Hematopoietic multipotent progenitor cell treated with erythropoietin and hydrocortisone succinate and interleukin-3 and kit ligand, for 17 days (in vitro differentiated cells): ENCODE data around the gene TRIO.

Experiments used
- DNase-seq: peaks from one replicate; pipeline ENCODE4 v3.0.0-alpha.2; 2015; ENCODE audit warnings: low spot score

TRIO gene

DNA sequence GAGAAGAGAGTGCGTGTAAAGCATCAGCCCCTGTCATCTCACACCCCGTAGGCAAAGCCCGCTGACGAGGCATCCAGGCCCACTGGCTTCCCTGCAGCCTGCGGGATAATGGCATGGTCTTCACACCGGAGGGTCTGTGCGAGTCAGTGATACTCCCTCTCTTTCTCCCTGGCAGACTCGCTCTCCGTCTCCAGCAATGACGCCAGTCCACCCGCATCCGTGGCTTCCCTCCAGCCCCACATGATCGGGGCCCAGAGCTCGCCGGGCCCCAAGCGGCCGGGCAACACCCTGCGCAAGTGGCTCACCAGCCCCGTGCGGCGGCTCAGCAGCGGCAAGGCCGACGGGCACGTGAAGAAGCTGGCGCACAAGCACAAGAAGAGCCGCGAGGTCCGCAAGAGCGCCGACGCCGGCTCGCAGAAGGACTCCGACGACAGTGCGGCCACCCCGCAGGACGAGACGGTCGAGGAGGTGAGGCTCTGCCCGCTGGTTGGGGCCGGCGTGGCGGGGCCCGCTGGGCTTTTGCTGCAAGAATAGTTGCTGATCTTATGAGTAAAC is 317.8 kb downstream of the TRIO start:
- DNase-seq, result no peak

DNA sequence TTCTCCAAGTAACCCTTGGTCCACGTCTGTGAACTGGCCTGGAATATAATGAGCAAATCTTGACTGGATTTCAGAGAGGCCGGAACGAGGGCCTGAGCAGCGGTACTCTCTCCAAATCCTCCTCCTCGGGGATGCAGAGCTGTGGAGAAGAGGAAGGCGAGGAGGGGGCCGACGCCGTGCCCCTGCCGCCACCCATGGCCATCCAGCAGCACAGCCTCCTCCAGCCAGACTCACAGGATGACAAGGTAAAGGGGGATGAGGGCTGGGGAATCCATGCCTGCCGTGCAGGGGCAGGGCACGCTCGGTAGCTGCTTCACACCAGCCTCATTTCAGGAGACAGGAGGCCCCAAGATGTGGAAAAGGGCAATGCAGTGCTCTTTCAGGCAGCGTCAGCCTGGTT is 319.5 kb downstream of the TRIO start:
- no peak for DNase-seq

DNA sequence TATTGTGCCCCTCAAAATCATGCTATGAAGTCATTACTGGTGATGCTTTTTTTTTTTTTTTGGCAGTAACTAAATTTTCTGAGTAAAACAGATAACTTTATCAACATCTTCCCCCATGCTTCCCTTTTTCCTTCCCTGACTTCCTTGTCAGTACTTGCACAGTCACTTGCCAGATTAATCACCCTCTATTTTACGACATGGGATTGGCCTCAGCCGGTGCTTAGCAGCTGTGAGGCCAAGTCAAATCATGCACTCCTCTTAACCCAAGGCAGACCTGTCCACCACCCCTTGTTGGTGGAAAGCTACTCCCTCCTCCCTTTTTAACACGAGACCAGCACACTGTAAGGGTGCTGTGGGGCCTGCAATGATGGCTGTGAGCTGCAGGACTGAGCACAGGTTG is 320.5 kb downstream of the TRIO start:
- DNase-seq, result peak; percentile 10

DNA sequence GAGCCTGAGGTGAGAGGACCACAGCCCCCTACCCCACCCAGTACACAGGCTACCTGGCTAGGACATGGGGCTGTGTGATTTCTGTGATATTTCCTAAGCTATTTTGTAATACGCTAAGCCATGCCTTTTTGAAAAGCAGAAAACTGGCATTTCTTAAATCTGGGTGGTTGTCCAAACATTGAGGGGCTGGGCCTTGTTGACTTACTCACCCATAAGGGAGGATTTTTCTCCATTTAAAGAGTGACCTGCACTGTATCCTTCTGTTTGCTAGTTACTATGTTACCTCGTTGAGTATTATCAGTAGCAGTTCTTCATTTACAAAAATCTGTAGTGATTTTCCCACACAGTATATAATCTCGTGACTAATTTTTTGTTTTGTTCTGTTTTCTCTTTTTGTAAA is 321.0 kb downstream of the TRIO start:
- DNase-seq, result no peak

DNA sequence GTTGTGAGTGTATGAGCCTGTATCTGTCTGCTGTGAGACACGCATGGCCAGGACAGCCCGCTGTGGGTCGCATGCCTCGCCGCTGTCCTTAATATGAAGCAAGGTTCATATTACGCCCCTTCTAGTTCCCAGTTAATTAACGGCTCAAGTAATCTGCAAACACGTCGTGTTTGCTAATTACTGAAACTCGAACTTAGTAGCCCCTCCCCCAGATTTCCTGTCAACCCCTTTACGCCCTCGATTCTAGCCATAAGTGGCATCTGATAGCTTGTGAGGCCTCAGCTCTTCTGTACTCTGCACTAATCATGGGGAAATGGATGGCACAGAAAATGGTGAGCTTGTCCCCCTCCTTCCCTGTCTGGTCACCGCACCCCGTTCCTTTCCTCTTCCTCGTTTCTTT is 321.5 kb downstream of the TRIO start:
- DNase-seq, result no peak

DNA sequence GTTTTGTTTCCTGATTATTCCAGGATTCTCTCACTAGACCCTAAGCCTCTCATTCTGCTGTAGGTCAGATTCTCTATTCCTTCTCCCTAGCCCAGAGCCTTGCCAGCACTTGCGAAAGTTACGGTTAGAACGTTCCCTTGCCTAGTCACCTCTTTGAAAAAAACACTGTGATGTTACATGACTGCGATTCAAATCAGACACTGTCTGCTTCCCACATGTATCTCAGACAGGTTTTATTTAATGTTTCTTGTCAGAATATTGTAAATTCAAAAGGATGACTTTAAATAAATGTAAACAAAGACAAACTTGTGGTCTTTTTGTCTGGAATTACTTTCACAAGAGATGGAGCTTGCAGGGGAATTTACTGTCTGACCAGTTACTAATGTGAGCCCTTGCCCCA is 322.0 kb downstream of the TRIO start:
- DNase-seq, result no peak

DNA sequence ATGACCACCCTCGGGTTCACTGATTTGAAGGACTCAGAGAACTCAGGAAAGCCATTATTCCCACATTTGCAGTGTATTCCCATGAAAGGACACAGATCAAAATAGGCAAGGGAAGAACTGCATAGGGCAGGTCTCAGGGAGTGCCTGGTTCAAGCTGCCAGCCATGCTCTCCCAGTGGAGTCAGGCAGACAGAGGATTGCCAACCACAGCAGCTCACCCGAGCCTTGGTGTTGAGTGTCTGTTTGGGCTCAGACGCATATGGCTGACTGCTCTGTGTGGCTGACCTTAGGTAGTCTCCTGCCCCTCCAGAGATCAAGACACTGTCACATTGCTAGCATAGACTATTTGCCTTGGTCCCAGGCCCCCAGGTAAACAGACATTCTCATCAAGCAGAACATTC is 322.6 kb downstream of the TRIO start:
- DNase-seq, result no peak

DNA sequence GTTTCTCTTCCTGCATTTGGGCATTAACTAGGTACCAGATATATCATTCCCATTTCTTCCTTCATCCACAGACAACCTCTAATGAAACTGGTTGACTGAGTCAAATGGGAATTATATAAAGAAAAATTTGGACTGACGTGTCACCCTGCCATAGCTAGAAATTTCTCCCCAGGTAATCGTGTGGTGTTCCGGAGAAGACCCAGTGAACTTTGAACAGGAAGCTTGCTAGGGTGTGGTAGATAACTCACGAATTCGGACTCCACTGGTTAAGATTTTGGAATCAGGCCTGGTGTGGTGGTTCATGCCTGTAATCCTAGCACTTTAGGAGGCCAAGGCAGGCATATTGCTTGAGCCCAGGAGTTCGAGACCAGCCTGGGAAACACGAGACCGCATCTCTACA is 324.1 kb downstream of the TRIO start:
- no peak for DNase-seq

DNA sequence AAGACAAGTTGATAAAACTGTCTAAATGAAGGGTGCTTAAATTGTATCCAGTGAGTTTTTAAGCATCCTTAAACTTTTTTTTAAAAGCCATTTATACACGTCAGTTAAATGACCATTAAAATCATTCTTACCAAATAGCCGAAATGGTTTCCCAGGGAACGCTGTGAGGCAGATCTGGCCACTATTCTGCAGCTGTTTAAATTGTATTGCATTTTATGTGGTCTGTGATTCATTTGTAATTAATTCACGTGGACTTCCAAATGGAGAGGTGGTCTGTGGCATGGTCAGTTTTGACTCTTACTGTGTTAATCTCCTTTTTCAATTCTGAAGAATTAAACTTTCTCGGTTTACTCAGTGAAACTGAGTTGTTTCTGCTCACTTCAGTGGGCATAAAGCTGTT is 324.7 kb downstream of the TRIO start:
- no peak for DNase-seq

DNA sequence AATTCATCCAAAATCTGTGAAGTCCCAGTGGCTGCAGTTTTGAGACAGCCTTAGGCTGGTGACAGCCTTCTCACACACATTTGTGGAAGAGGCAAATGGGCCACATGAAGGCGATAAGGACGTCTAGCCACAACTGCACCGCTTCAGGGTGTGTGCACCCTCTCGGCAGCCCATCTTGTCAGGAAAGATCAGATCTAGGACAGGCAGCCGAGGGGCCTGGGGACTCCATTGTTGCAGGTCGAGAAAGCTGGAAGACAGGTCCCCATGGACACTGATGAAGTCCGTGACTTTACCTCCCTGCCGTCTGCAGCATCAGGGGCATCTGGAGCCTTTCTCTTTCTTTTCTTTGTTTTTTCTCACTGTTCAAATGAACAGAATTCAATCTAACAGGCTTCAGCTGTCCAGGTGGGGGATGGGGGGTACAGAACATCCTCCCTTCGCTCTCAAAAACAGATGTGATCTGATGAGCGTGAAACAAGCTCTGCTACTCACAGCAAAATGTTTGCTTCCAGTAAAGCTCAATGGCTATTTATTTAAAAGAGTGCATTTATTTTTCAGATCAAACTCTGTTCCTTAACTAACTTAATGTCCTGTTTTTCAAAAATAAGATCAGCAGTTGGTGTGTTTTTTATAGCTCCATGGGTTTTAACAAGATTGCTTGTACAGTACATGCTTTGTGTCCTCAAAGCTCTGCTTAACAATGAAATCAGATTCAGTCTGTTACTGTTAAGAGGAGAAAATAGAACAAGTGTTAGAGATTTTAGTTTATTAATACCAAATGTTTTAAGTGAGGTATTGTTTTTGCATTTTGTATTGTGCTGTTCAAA is 326.6 kb downstream of the TRIO start:
- no peak for DNase-seq

DNA sequence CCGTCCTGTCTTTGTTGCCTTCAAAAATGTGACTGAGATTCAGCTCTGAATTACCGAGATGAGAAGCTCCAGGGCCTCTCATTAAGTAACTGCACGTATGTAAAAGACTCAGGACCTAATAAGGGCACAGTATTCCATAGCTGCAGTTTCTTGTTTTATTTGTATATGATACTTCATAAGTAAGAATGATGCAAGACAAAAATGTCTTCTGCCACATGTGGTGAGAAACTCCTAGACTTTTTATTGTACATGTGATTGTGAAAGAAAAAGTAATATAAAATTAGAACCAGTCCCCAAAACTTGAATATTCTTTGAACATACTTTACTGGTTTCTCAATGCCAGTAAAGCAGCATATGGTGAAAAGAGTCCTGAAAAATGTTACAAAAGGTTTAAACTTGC is 328.4 kb downstream of the TRIO start:
- no peak for DNase-seq

DNA sequence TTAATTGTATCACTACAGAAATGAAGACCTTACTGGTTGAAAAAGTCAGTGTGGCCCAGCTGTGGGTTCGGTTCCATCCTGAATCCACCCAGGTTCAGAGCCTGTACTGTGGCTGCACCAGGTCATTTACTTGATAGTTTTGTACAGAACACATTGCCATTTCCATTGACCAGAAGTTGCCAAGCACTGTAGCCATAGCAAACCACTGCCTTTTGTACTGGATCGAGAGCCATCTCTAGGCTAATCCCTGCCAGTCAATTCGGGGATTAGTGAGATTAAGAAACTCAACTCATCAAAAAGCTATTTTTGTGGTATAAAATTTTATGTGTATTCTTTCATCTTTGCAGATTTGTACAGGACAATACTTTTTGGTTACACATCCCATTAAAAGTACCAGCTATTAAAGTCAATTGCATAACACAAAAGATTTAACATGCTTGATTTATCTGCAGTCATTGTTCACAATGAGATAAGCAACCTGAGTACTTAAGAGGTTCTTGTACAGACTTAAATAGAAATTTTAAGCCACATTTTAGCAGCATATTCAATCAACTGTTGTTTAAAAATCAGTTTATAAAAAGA is 329.9 kb downstream of the TRIO start:
- DNase-seq, result no peak

DNA sequence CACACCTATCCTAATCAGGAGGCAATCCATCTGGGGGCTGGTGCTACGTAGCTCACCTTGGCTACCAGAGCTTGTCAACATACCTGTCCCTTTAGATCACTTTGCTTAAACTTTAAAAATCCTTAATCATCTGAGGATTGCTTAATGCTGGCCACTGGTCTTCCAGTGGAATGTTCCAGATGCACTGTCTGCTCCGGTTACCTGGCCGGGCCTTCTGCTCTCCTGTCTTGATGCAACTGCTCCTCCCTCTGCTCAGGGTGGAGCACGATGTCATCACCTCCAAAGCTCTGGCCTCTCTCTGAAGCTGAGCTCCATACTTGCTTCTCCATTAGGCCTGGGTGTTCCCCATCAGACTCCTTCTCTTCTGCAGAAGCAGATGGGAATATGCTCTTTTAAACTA is 331.9 kb downstream of the TRIO start:
- DNase-seq, result no peak

DNA sequence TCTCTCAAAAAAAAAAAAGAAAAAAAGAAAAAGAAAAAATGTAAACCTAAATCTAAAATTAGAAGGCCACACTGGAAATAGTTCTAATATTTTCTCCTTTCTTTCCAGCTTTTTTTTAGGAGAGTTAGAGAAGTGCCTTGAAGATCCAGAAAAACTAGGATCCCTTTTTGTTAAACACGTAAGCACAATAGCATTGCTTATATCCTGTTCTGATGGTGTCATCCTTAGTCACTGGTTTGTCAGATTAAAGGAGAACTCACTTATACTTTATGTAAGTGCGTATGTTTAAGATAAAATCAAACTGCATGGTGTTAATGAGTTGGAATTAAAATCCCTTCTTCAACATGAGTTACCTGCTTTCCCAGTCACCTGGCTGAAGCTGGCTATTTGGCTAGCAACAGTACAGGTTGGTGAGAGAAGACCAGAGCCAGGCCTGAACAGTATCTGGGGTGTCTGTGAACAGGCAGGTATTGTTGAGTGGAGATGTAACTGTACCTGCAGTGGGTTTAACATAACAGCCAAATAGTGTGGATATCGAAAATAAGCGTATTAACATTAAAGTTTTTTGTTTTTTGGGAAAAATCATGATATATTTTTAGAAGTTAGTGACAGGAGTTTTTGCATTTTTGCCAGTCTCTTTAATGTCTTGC is 333.8 kb downstream of the TRIO start:
- no peak for DNase-seq

DNA sequence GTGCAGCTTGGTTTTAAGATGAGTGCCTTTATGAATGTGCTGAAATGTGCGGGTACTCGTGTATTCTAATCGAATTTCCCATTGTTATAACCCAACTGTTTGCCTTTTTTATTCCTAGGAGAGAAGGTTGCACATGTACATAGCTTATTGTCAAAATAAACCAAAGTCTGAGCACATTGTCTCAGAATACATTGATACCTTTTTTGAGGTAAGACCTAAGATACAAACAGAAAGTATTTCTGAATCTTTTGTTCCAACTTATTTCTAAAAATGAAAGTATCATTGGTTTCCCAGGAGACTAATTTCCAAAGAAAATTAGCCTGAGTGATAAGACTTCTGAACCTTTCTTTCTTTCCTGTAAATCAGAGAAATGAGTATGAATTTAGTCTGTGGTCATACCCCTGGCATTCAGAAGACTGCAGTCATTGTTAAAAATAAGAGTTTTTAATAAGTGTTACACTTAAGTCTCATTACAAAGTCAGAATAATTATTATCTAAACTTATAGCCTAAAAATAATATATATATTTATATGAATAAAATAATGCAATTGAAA is 336.1 kb downstream of the TRIO start:
- no peak for DNase-seq

DNA sequence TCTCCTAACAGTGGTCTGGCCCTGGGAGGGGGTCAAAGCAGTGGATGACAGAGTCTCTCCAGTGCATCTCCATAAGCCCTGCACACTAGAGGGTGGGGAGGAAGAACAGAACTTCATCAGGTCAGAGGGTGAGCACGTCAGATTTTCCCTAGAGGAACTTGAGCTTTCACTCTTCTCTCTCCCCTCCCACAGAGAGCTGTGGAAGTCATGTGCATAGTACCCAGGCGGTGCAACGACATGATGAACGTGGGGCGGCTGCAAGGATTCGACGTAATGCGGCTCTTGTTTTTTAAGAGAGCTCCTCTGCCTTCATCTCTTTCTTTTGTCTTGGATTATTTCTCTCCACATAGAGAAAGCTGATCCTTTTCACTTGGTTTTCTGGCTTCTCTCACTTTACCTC is 338.2 kb downstream of the TRIO start:
- no peak for DNase-seq

DNA sequence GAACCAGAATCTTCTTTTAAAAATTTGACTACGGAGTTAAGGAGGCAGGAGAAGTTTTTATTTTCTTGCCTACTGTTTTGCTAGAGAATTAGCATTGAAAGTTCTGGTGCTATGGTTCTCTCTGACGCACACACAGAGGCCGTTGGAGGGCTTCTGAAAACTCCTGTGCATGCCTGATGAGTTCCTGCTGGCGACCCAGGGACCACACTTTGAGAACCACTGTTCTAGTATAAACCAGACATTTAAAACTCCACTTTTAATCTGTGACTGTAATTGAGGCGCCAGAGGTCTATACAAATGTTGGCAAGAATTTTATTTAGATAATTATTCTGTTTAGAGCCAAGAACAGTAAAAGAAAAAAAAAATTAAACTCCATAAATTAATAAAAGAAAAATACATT is 338.9 kb downstream of the TRIO start:
- no peak for DNase-seq

DNA sequence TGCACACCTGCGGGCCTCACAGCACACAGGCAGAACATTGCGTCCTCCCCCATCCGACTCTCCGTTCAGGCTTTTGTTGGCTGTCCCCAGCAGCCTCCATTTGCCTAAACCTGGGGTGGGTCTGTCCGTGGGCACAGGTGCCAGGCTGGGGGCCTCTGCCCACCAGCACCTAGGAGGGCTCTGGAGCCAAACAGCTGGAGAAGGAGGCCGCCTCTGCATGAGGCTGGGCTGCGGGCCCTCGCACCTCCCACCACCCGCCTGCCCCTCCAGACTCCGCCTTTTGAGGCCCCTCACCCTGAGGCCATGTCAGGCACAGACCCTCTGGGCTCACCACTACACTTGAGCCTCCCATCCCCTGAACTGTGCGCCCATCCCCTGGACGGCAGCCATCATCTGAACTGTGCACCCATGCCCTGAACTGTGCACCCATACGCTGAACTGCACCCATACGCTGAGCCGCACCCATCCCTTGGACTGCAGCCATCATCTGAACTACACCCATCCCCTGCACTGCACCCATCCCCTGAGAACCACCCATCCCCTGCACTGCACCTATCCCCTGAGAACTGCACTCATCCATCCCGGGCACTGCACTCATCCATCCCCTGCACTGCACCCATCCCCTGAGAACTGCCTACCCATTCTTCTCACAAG is 340.5 kb downstream of the TRIO start:
- DNase-seq, result peak; percentile 68

DNA sequence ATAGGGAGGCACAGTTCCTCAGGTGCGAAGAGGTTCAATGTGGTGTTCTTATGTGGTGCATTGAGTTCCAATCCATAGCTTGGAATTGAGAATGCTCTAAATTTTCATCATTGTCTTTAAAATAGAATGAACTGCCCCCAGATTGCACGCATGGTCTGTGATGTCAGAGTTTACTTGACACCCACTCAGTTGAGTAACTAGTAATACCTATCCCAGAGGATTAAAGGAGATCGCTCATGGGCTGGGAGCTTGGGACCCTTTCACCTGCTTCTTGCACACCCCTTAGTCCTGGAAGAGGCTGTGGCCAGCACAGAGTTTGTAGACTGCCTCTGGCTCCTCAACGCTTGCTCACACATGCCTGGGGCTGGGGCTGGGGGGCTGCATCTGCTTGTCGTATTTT is 343.3 kb downstream of the TRIO start:
- DNase-seq, result no peak

DNA sequence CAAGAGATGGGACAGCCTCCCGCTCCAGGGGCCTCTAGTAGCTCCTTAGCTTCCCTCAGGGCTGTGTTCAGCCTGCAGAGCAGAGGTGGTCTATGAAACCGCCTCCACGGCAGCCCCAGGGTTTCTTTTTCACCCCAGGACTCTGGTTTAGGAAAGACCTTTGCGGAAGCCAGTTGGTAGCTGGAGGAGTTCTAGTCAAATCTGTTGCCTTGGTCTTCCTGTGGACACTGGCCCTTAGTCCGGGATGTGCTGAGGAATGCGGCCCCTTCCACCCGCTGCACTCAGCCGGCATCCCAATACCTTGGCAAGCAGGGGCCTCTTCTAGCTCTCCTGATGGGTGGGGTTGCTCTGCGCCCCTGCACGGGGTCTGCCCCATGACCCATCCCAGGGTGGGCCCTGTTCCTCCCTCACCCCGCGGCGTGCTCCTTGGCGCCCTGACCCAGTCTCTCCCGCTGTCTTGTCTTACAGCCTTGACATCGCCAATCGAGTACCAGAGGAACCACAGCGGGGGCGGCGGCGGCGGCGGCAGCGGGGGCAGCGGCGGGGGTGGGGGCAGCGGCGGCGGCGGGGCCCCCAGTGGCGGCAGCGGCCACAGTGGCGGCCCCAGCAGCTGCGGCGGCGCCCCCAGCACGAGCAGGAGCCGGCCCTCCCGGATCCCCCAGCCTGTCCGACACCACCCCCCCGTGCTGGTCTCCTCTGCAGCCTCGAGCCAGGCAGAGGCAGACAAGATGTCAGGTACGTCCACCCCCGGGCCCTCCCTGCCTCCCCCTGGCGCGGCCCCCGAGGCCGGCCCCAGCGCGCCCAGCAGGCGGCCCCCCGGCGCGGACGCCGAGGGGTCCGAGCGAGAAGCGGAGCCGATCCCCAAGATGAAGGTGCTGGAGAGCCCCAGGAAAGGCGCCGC is 344.1 kb downstream of the TRIO start:
- no peak for DNase-seq

DNA sequence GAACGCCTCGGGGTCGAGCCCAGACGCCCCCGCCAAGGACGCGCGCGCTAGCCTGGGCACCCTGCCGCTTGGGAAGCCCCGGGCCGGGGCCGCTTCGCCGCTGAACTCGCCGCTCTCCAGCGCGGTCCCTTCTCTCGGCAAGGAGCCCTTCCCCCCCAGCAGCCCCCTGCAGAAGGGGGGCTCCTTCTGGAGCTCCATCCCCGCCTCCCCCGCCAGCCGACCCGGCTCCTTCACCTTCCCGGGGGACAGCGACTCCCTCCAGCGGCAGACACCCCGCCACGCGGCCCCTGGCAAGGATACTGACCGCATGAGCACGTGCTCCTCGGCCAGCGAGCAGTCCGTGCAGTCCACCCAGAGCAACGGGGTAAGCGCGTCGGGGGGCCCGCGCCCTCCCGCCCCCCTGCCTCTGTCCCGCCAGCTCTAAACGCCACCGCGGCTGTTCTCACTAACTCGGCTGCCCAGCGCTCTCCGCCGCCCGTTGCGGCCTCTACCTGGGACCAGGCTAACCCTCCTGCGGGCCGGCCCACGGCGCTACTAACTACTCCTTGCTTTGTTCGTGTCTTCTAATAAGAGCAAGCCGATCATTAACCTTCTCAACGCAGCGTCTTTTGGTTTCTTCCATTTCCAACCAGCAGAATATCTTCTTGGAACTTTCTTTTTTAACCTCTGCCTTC is 344.9 kb downstream of the TRIO start:
- DNase-seq, result no peak
